GM18870 (cell line): ENCODE data around the gene RAPH1.
"Not testable (repeated sequence)": the region's sequence is repeated elsewhere in the genome, so short reads cannot be mapped to it uniquely, and the experiment has no call there.

Source experiments
- ATAC-seq: cut with Tn5 transposase; IDR thresholded peaks from one replicate; pipeline ENCODE4 v1.9.1; 2021; ENCODE audit warnings: moderate library complexity; ENCODE audit not compliant: unreplicated experiment

RAPH1 gene

GRCh38 chr2:203547356-203547755 is 12.3 kb upstream of the RAPH1 start:
- no peak for ATAC-seq

GRCh38 chr2:203544402-203544801 is 9.3 kb upstream of the RAPH1 start:
- no peak for ATAC-seq

GRCh38 chr2:203543898-203544328 is 8.8 kb upstream of the RAPH1 start:
- ATAC-seq, result no peak

GRCh38 chr2:203540598-203540997 is 5.5 kb upstream of the RAPH1 start:
- ATAC-seq, result not testable (repeated sequence)

GRCh38 chr2:203538237-203538636 is 3.1 kb upstream of the RAPH1 start:
- not testable (repeated sequence) for ATAC-seq

GRCh38 chr2:203536586-203536951 is 1.5 kb upstream of the RAPH1 start:
- not testable (repeated sequence) for ATAC-seq

- ATAC-seq, result no peak
These were observed 884 bp upstream of the RAPH1 start for GRCh38 chr2:203535784-203536585.

- no peak for ATAC-seq
These were observed 452 bp downstream of the RAPH1 start for GRCh38 chr2:203534621-203535077.

- ATAC-seq, result no peak
These were observed 1.2 kb downstream of the RAPH1 start for GRCh38 chr2:203533676-203534591.

GRCh38 chr2:203532957-203533658 is 2.0 kb downstream of the RAPH1 start:
- ATAC-seq, result no peak

- no peak for ATAC-seq
These were observed 7.4 kb downstream of the RAPH1 start for GRCh38 chr2:203527719-203528118.

- ATAC-seq, result not testable (repeated sequence)
These were observed 21.8 kb downstream of the RAPH1 start for GRCh38 chr2:203513268-203513667.

- ATAC-seq, result no peak
These were observed 24.2 kb downstream of the RAPH1 start for GRCh38 chr2:203510941-203511305.

- no peak for ATAC-seq
These were observed 24.7 kb downstream of the RAPH1 start for GRCh38 chr2:203510256-203510940.

- not testable (repeated sequence) for ATAC-seq
These were observed 31.6 kb downstream of the RAPH1 start for GRCh38 chr2:203503460-203503859.

- no peak for ATAC-seq
These were observed 33.2 kb downstream of the RAPH1 start for GRCh38 chr2:203501873-203502272.

GRCh38 chr2:203500951-203501350 is 34.1 kb downstream of the RAPH1 start:
- no peak for ATAC-seq

- no peak for ATAC-seq
These were observed 34.8 kb downstream of the RAPH1 start for GRCh38 chr2:203500297-203500696.

- ATAC-seq, result no peak
These were observed 36.9 kb downstream of the RAPH1 start for GRCh38 chr2:203498161-203498560.

- ATAC-seq, result no peak
These were observed 42.1 kb downstream of the RAPH1 start for GRCh38 chr2:203492965-203493364.

- ATAC-seq, result no peak
These were observed 44.7 kb downstream of the RAPH1 start for GRCh38 chr2:203490391-203490790.
